Activated CD4-positive, alpha-beta T cell treated with anti-CD3 and anti-CD28 coated beads for 48 hours (primary cell): Measurements from ENCODE around the gene IMMP2L.
"Not testable (repeated sequence)": the region's sequence is repeated elsewhere in the genome, so short reads cannot be mapped to it uniquely, and the experiment has no call there.

Experiments
- DNase-seq: peaks from one replicate; pipeline ENCODE4 v3.0.0-alpha.2; 2020

IMMP2L gene

DNA sequence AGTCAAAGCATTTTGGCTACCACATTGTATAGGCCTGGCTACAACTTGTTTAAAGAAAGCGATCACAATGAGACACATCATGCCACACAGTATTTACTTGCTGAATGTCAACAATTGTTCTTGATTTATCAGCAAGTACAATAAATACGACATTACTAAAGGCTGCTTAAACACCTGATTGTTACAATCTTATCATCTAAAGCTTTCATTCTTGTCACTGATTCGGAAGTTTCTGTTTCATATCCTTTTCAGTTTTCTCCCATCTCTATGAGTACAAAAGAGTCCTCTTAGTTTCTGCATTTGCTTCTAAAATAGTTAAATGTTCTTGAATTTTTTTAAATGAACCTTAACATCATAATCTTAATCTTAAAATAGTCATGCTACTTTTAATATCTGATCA is 599.5 kb downstream of the IMMP2L start:
- DNase-seq = no peak

DNA sequence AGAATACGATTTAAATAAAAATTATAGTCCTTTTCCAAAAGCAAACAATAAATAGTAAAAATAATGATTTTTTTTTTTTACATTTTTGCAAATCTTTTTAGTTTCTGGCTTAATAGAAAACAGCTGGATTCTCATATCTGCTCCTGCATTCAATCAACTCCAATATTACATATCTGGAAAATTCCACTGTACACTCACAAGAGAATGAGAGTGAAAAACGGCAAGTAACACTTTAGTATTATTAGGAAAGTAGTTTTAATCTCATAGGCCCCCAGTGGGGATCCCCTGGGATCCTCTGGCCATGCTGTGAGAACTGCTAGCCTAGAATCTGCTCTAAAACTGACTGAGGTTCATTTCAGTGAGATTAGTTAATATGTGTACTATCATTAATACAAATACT is 599.9 kb downstream of the IMMP2L start:
- no peak for DNase-seq

- DNase-seq = no peak
Measured at GRCh38 chr7:110960811-110961210, 601.5 kb downstream of the IMMP2L start.

DNA sequence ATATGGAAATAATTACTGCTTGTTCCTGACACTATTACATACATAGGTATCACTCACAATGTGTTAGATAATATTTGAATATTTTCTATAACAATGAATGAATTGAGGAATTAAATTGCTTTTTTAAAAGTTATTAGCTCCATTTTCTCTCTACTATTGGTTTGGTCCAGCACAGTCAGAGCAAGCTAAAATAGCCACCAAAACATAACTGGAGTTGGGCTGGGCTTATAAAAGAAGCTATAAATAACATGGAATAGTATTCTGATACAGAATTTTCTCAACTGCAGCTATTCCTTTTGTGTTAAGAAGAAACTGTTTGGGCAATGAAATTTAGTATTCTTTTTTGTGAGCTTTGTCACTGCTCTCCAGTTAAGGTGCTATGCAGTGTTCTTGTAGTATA is 614.0 kb downstream of the IMMP2L start:
- no peak for DNase-seq

DNA sequence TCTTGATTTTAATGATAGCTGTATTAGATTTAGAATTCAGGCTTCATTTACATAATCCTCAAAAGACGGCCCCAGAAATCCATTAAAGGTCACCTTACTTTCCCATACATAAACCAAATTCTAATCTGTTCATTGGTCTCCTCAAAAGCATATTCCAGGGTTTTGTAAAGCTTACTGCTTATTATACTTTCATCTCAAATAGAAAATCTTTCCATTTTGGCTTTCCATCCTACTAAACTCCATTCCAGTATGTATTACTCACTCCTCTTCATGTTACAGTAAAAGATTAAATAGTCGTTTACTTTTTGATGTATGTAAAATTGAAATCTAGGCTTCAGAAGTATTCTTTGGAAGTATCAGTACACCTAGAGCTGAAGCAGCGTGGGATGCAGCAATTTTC is 614.9 kb downstream of the IMMP2L start:
- no peak for DNase-seq

GRCh38 chr7:110944966-110945644 is 617.2 kb downstream of the IMMP2L start:
- peak; percentile 3 for DNase-seq

DNA sequence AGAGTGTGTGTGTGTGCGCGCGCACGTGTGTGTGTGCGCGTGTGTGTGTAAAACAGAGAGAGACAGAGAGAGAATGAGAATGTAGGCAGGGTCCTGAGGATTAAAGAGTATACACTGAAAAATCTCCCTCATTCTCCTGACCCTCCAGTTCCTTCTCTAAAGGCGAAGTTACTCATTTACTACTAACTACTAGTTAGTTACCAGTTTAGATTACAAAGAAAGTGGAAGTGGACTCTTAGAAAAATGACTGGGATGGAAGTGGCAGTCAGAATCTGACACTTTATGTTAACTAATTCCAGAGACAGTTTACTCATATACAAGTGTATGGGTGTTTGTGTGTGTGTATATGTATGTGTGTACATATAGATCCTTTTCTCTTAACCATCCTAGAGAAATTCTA is 617.8 kb downstream of the IMMP2L start:
- DNase-seq = no peak

- DNase-seq = no peak
Measured at GRCh38 chr7:110943701-110944345, 618.5 kb downstream of the IMMP2L start.

- no peak for DNase-seq
Measured at GRCh38 chr7:110941385-110941784, 620.9 kb downstream of the IMMP2L start.

- no peak for DNase-seq
Measured at GRCh38 chr7:110940756-110941155, 621.5 kb downstream of the IMMP2L start.

GRCh38 chr7:110938165-110938564 is 624.1 kb downstream of the IMMP2L start:
- DNase-seq = no peak

DNA sequence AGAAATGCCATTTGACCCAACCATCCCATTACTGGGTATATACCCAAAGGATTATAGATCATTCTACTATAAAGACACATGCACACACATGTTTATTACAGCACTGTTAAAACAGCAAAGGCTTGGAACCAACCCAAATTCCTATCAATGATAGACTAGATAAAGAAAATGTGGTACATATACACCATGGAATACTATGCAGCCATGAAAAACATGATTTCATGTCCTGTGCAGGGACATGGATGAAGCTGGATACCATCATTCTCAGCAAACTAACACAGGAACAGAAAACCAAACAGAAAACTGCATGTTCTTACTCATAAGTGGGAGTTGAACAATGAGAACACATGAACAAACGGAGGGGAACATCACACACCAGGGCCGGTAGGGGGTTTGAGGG is 625.6 kb downstream of the IMMP2L start:
- DNase-seq = not testable (repeated sequence)

- no peak for DNase-seq
Measured at GRCh38 chr7:110929480-110930249, 632.6 kb downstream of the IMMP2L start.

DNA sequence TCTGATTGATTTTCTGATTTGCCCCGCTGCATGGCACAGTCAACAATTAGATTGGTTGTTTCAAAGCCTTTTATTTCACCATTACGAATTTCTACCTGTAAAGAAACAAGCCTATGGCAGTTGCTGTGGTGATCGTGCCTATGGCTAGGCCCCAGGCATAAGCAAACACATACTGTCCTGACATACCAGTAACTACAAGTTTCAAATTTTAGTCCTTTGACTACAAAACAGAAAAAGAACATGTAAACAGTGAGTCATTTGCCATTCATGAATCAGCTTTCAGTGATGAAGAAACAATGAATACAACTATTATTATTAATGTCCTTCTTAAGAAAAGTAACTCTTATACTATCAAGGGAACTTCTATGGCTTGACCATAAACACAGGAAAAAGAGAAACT is 639.4 kb downstream of the IMMP2L start:
- no peak for DNase-seq

DNA sequence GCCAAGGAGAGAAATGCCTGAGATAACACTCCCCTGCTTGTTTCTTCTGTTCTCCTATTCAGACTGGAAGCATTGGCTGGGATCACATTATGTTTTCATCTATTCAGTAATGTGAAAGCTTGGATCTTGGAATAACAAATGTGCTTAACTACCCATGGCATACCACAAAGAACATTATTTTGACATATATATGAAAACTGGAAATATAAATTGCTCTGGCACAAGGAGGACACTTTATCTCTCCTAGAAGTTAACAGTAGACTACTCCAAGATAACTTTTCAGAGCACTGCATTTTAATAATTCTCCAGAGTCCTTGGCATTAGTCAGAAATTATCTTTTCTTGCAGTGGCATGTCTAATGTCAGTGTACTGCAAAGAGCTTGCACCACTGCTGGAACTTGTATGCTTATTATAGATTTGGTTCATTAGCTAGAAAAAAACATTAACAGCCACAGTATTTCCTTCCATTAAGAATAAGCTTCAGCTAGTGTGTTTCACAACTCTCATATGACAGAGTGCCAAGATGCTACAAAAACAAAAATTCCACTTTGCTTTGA is 640.6 kb downstream of the IMMP2L start:
- DNase-seq = no peak

GRCh38 chr7:110918949-110919548 is 643.2 kb downstream of the IMMP2L start:
- DNase-seq = no peak

GRCh38 chr7:110914263-110914662 is 648.0 kb downstream of the IMMP2L start:
- DNase-seq = no peak

GRCh38 chr7:110911632-110912031 is 650.7 kb downstream of the IMMP2L start:
- DNase-seq = no peak

GRCh38 chr7:110909117-110909516 is 653.2 kb downstream of the IMMP2L start:
- DNase-seq = no peak

DNA sequence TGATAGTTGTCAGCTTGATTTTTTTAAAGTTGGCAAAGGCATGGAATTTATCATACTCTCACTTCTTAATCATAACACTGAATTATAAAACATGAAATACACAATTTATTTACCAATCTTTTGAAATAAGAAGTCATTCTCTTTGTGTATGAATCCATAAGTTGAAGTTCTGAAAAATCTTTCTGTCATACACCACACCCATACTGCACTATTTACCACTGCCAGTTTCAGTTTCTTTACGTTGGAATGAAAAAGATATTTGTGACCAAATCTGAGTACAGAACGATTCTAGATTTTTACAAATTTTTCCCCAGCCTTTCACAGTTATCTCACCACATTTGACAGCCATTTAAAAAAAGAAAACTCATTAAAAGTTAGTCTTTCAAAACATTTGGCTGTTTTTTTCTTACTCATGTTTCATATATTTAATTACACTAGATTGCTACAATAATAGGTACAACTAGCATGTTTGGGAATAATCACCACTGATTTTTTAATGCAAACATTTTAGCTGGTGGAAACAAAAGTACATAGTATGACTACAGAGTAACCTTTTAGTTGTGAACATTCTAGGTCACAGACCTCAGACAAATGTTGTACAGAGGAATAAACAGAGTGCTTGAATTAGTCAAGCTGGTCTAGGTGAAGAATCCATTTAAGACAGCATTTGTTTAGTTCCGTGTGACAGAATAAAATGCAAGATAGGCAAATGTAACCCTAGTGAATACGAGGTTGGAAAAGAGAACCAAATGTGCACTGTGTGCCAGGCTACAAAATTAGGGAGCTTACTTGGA is 656.3 kb downstream of the IMMP2L start:
- DNase-seq = no peak

GRCh38 chr7:110898516-110898915 is 663.8 kb downstream of the IMMP2L start:
- DNase-seq = no peak

- no peak for DNase-seq
Measured at GRCh38 chr7:110897538-110897937, 664.8 kb downstream of the IMMP2L start.

- no peak for DNase-seq
Measured at GRCh38 chr7:110894111-110894510, 668.2 kb downstream of the IMMP2L start.
